ENCODE measurements around the gene ORMDL3.

The ORMDL3 gene

DNA sequence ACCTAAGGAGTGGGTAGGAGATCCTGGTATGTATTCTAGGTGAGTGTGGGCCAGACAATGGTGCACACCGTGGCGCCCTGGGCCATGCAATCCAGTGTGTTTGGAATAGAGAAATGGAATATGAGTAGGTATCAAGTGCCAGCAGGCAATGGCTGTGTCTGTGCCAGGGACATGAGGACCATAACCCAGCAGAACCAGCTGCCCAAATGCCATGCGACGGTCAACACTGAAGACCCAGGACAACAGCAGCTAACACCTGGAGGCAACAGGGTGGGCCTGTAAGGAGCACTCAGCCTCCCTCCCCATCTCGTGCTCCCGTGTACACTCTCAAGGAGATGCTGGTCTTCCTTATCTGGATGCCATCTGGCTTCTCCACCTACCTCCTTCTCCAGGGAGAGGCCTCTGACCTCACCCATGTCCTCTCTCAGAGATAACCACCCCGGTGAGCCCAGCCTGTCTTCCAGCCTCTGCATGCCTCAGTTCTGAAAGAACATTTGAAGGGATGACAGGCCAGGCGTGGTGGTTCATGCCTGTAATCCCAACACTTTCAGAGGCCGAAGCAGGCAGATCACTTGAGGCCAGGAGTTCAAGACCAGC is 8.2 kb downstream of the ORMDL3 start:
- no peak overlapping the region for H3K4me3 ChIP-seq (ENCODE audit: low read depth, low read length)
- TF ChIP-seq ZNF214 (tag by site-specific recombination; IDR thresholded peaks at IDR 0.05; ENCODE audit: borderline replicate concordance): no peak
- TF ChIP-seq, protein P1, sequence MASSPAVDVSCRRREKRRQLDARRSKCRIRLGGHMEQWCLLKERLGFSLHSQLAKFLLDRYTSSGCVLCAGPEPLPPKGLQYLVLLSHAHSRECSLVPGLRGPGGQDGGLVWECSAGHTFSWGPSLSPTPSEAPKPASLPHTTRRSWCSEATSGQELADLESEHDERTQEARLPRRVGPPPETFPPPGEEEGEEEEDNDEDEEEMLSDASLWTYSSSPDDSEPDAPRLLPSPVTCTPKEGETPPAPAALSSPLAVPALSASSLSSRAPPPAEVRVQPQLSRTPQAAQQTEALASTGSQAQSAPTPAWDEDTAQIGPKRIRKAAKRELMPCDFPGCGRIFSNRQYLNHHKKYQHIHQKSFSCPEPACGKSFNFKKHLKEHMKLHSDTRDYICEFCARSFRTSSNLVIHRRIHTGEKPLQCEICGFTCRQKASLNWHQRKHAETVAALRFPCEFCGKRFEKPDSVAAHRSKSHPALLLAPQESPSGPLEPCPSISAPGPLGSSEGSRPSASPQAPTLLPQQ (tag by site-specific recombination; IDR thresholded peaks at IDR 0.05): no peak
- no peak for TF ChIP-seq ZEB2 (tag by site-specific recombination; IDR thresholded peaks at IDR 0.05)
- no peak for TF ChIP-seq ZNF560 (tag by site-specific recombination; IDR thresholded peaks at IDR 0.05; ENCODE audit: borderline replicate concordance)
- TF ChIP-seq IKZF3 (tag by site-specific recombination; IDR thresholded peaks at IDR 0.05): no peak
- TF ChIP-seq, protein P2, sequence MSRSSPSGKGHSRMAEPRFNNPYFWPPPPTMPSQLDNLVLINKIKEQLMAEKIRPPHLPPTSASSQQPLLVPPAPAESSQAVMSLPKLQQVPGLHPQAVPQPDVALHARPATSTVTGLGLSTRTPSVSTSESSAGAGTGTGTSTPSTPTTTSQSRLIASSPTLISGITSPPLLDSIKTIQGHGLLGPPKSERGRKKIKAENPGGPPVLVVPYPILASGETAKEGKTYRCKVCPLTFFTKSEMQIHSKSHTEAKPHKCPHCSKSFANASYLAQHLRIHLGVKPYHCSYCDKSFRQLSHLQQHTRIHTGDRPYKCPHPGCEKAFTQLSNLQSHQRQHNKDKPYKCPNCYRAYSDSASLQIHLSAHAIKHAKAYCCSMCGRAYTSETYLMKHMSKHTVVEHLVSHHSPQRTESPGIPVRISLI (tag by site-specific recombination; IDR thresholded peaks at IDR 0.05): no peak
- TF ChIP-seq HOXD13 (CRISPR knock-in tag; IDR thresholded peaks at IDR 0.05; ENCODE audit: borderline replicate concordance): no peak
- TF ChIP-seq ZNF76 (tag by site-specific recombination; IDR thresholded peaks at IDR 0.05; ENCODE audit: borderline replicate concordance, low read depth): no peak
- TF ChIP-seq, protein P3, sequence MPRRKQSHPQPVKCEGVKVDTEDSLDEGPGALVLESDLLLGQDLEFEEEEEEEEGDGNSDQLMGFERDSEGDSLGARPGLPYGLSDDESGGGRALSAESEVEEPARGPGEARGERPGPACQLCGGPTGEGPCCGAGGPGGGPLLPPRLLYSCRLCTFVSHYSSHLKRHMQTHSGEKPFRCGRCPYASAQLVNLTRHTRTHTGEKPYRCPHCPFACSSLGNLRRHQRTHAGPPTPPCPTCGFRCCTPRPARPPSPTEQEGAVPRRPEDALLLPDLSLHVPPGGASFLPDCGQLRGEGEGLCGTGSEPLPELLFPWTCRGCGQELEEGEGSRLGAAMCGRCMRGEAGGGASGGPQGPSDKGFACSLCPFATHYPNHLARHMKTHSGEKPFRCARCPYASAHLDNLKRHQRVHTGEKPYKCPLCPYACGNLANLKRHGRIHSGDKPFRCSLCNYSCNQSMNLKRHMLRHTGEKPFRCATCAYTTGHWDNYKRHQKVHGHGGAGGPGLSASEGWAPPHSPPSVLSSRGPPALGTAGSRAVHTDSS (tag by site-specific recombination; IDR thresholded peaks at IDR 0.05): no peak
- no peak for TF ChIP-seq ZNF707 (tag by site-specific recombination; IDR thresholded peaks at IDR 0.05)
- TF ChIP-seq OVOL3 (tag by site-specific recombination; IDR thresholded peaks at IDR 0.05): no peak
- TF ChIP-seq ZNF19 (tag by site-specific recombination; IDR thresholded peaks at IDR 0.05; ENCODE audit: low read depth): no peak
- TF ChIP-seq, protein P4, sequence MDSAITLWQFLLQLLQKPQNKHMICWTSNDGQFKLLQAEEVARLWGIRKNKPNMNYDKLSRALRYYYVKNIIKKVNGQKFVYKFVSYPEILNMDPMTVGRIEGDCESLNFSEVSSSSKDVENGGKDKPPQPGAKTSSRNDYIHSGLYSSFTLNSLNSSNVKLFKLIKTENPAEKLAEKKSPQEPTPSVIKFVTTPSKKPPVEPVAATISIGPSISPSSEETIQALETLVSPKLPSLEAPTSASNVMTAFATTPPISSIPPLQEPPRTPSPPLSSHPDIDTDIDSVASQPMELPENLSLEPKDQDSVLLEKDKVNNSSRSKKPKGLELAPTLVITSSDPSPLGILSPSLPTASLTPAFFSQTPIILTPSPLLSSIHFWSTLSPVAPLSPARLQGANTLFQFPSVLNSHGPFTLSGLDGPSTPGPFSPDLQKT (IDR thresholded peaks at IDR 0.05; ENCODE audit: borderline replicate concordance, low read depth, low read length): no peak
- ChIA-PET CTCF (no interaction called here), POLR2A (interaction anchor here (0.7 to 1.6 kb wide), 2 partner anchors 8 to 217 kb away, joined by 6 to 8 read pairs; partner anchors contain the start of genes LRRC3C and ORMDL3)
- H3K4me1 ChIP-seq (ENCODE audit: control insufficient read depth, insufficient read depth, low read length): no peaks in the 10 kb centered on the region
- no peaks in the 10 kb centered on the region for H3K9me3 ChIP-seq (ENCODE audit: control insufficient read depth, insufficient read depth, low read depth, low read length)
- H3K36me3 ChIP-seq (ENCODE audit: control insufficient read depth in 2 of 2, insufficient read depth in 1 of 2, low read length in 2 of 2): peaks cover 14 to 59% of the 10 kb centered on the region in 2 experiments; a peak in 2 of 3 replicates
- no peak overlapping the region for H3K27ac ChIP-seq (ENCODE audit: extremely low read depth, low read depth, low read length)

DNA sequence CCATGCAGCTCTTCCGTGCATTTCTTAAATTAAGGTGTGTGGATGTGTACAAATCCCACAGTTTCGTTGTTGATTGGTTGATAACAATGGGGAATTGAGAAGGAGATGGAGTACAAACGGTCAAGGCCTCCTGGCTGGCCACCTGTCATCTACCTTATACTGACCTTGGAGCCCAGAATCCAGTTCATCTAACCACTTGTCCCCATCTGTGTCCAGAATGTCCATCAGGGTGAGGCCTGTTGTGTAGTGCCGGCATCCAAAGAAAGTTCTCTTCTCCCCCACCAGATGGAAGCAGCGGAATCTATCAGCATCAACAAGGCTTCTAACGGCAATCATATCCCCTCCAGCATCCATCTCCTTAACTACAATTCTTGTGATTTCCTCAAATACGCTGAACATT is 10.5 kb downstream of the ORMDL3 start:
- CTCF ChIA-PET: interaction anchor here (0.6 to 0.9 kb wide), 3 partner anchors 18 to 393 kb away, joined by 3 to 5 read pairs (median 3); no protein-coding TSS in a partner anchor
- Histone ChIP-seq H3K27ac (ENCODE audit: extremely low read depth, low read depth, low read length) (no peak overlapping the region), H3K4me3 (ENCODE audit: low read depth, low read length) (no peak overlapping the region), H3K4me1 (ENCODE audit: control insufficient read depth, insufficient read depth, low read length) (no peaks in the 10 kb centered on the region), H3K9me3 (ENCODE audit: control insufficient read depth, insufficient read depth, low read depth, low read length) (no peaks in the 10 kb centered on the region), H3K36me3 (ENCODE audit: control insufficient read depth in 2 of 2, insufficient read depth in 1 of 2, low read length in 2 of 2) (peaks cover 4 to 42% of the 10 kb centered on the region in 2 experiments; a peak in 1 of 3 replicates)
- POLR2A ChIA-PET: no interaction called here
- TF ChIP-seq, protein P5, sequence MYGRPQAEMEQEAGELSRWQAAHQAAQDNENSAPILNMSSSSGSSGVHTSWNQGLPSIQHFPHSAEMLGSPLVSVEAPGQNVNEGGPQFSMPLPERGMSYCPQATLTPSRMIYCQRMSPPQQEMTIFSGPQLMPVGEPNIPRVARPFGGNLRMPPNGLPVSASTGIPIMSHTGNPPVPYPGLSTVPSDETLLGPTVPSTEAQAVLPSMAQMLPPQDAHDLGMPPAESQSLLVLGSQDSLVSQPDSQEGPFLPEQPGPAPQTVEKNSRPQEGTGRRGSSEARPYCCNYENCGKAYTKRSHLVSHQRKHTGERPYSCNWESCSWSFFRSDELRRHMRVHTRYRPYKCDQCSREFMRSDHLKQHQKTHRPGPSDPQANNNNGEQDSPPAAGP (tag by site-specific recombination; IDR thresholded peaks at IDR 0.05): no peak
- no peak for TF ChIP-seq YY1 (tag by site-specific recombination; IDR thresholded peaks at IDR 0.05)
- no peak for TF ChIP-seq BCL11A (tag by site-specific recombination; IDR thresholded peaks at IDR 0.05; ENCODE audit: low read depth)
- TF ChIP-seq SETDB1 (IDR thresholded peaks at IDR 0.05; ENCODE audit: insufficient read length, low read length): peak; percentile 6
- TF ChIP-seq ZNF37A (tag by site-specific recombination; IDR thresholded peaks at IDR 0.05): no peak
- TF ChIP-seq ZNF585B (tag by site-specific recombination; IDR thresholded peaks at IDR 0.05): no peak
- no peak for TF ChIP-seq HOXC10 (CRISPR knock-in tag; IDR thresholded peaks at IDR 0.05)
- TF ChIP-seq ZNF623 (tag by site-specific recombination; IDR thresholded peaks at IDR 0.05): no peak
- TF ChIP-seq ZNF335 (tag by site-specific recombination; conservative IDR thresholded peaks at IDR 0.05): no peak
